A673 (cell line): ENCODE data around the gene MICAL2. TPM values are rescaled to one million over a fixed set of nuclear protein-coding genes. Genes with fewer than 3 reads are reported as not detected.

Source experiments
- BruUV-seq: library from RNA; stranded (reverse); fragments of 400-500 nt; replicated peaks from 2 replicates; lab custom pipeline; 2021; lab: Mats Ljungman, UMichigan
- CTCF ChIA-PET: fragments of 300-600 bp; sonication (Branson Sonifier 250); formaldehyde crosslinking; loops from one replicate; lab custom pipeline; 2022; ENCODE audit warnings: antibody characterized with exemption; lab: Charles Lee
- POLR2A ChIA-PET: fragments of 300-600 bp; sonication (Branson Sonifier 250); formaldehyde crosslinking; loops from one replicate; lab custom pipeline; 2022; ENCODE audit warnings: antibody characterized with exemption; ENCODE audit not compliant: low non-redundant PET; lab: Charles Lee
- DNase-seq: peaks from one replicate; pipeline ENCODE4 v3.0.0-alpha.2; 2015; ENCODE audit warnings: low spot score
- H3K27ac ChIP-seq: fragments of 200-600 bp; sonication (generic); 2 replicates; pipeline ENCODE4 v1.5.1; 2016; ENCODE audit warnings: mixed run types, low read depth, mild to moderate bottlenecking, mixed read lengths, antibody characterized with exemption, low read length; ENCODE audit not compliant: poor library complexity, severe bottlenecking
- H3K27me3 ChIP-seq: fragments of 200-600 bp; sonication (generic); replicated peaks from 2 replicates; pipeline ENCODE4 v1.6.1; 2017; ENCODE audit warnings: mixed run types, low read depth, mild to moderate bottlenecking, mixed read lengths, antibody characterized with exemption, low read length; ENCODE audit not compliant: insufficient read depth, poor library complexity
- H3K36me3 ChIP-seq: fragments of 200-600 bp; sonication (generic); 2 replicates; pipeline ENCODE4 v1.6.1; 2016; ENCODE audit warnings: mixed run types, mild to moderate bottlenecking, mixed read lengths, antibody characterized with exemption, low read length; ENCODE audit not compliant: insufficient read depth, poor library complexity, severe bottlenecking
- H3K4me1 ChIP-seq: fragments of 200-600 bp; sonication (generic); 2 replicates; pipeline ENCODE4 v1.6.1; 2017; ENCODE audit warnings: mixed run types, mild to moderate bottlenecking, mixed read lengths, antibody characterized with exemption, low read length; ENCODE audit not compliant: insufficient read depth, poor library complexity, severe bottlenecking
- H3K4me3 ChIP-seq: fragments of 200-600 bp; sonication (generic); 2 replicates; pipeline ENCODE4 v1.5.1; 2016; ENCODE audit warnings: low read depth, mixed run types, mild to moderate bottlenecking, mixed read lengths, low read length; ENCODE audit not compliant: poor library complexity, severe bottlenecking
- H3K9me3 ChIP-seq: fragments of 200-600 bp; sonication (generic); 2 replicates; pipeline ENCODE4 v1.6.1; 2016; ENCODE audit warnings: mixed run types, low read depth, mild to moderate bottlenecking, mixed read lengths, antibody characterized with exemption, low read length; ENCODE audit not compliant: poor library complexity, severe bottlenecking
- EZH2 ChIP-seq: fragments of 200-600 bp; sonication (generic); IDR thresholded peaks from 2 replicates; pipeline ENCODE4 v1.6.1; 2017; ENCODE audit warnings: borderline replicate concordance, low read depth, mild to moderate bottlenecking, mixed read lengths, antibody characterized with exemption, low read length; ENCODE audit not compliant: poor library complexity, severe bottlenecking
- intact Hi-C: fragments of 100-400 bp; cut with micrococcal nuclease; formaldehyde crosslinking; loops from one replicate; pipeline ENCODE4 v1.10.0; 2022; ENCODE audit not compliant: unreplicated experiment
- total RNA-seq: library from RNA; stranded (reverse); gene quantifications from 2 replicates; pipeline ENCODE4 v1.2.3, GENCODE V29; 2021
- TF ChIP-seq, protein P1 (sequence below): fragments of 300-800, 200-600 bp; sonication (generic); conservative IDR thresholded peaks from 2 replicates; pipeline ENCODE4 v1.5.1; 2017; ENCODE audit warnings: low read depth, mild to moderate bottlenecking, antibody characterized with exemption, low read length, moderate library complexity, mixed read lengths

The MICAL2 gene
- total RNA-seq, 1 experiment from 2014 or later = 1.1 TPM

- CTCF ChIA-PET = no interaction called here
- no peak overlapping the region for H3K27ac ChIP-seq
- H3K27me3 ChIP-seq = no peaks in the 10 kb centered on the region
- no peaks in the 10 kb centered on the region for H3K9me3 ChIP-seq
- no peaks in the 10 kb centered on the region for H3K36me3 ChIP-seq
- no TSS peak for BruUV-seq
- no peaks in the 10 kb centered on the region for H3K4me1 ChIP-seq
- POLR2A ChIA-PET = no interaction called here
- DNase-seq = no peak
- TF ChIP-seq, protein P1, sequence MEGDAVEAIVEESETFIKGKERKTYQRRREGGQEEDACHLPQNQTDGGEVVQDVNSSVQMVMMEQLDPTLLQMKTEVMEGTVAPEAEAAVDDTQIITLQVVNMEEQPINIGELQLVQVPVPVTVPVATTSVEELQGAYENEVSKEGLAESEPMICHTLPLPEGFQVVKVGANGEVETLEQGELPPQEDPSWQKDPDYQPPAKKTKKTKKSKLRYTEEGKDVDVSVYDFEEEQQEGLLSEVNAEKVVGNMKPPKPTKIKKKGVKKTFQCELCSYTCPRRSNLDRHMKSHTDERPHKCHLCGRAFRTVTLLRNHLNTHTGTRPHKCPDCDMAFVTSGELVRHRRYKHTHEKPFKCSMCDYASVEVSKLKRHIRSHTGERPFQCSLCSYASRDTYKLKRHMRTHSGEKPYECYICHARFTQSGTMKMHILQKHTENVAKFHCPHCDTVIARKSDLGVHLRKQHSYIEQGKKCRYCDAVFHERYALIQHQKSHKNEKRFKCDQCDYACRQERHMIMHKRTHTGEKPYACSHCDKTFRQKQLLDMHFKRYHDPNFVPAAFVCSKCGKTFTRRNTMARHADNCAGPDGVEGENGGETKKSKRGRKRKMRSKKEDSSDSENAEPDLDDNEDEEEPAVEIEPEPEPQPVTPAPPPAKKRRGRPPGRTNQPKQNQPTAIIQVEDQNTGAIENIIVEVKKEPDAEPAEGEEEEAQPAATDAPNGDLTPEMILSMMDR = no peak
- TF ChIP-seq EZH2 = no peak
- no peak overlapping the region for H3K4me3 ChIP-seq
- intact Hi-C loops = no loop called here
These were observed 72.5 kb downstream of the MICAL2 start for GRCh38 chr11:12182676-12183541.

DNA sequence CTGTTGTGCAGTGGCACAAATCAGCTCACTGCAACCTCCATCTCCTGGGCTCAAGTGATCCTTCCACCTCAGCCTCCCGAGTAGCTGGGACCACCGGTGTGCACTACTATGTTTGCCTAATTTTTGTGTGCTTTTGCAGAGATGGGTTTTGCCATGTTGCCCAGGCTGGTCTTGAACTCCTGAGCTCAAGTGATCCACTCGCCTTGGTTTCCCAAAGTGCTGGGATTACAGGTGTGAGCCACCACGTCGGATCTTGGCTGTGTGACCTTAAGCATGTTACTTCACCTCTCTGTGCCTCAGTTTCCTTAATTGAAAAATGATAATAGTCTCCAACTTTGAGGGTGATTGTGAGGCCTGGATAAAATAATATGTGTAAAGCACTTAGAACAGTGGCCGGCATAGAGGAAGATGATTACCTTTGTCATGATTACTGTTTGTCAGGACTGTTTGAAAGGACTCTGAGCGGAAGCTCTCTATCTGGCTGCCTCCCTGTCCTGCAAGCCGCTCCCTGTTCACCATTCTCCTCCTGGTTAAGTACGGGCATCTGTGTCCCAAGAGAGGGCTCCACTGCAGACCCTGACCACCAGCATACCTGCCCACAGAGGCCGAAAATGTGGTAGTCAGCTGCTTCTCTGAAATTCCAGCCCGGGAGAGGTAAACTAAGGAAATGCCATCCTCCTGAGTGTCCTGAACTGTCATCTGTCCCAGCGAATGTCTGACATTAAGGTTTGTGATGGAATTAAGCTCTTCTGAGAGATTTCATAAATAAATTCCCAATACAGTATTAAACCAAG lies 73.6 kb downstream of the MICAL2 start:
- POLR2A ChIA-PET = no interaction called here
- H3K4me1 ChIP-seq = no peaks in the 10 kb centered on the region
- no peak for TF ChIP-seq EZH2
- TF ChIP-seq, protein P1 = no peak
- no TSS peak for BruUV-seq
- no peak overlapping the region for H3K27ac ChIP-seq
- CTCF ChIA-PET = no interaction called here
- DNase-seq = no peak
- no peak overlapping the region for H3K4me3 ChIP-seq
- no peaks in the 10 kb centered on the region for H3K36me3 ChIP-seq
- no peaks in the 10 kb centered on the region for H3K9me3 ChIP-seq
- intact Hi-C loops = no loop called here
- no peaks in the 10 kb centered on the region for H3K27me3 ChIP-seq

GRCh38 chr11:12184699-12185098 lies 74.3 kb downstream of the MICAL2 start:
- no peak overlapping the region for H3K4me3 ChIP-seq
- H3K4me1 ChIP-seq = no peaks in the 10 kb centered on the region
- CTCF ChIA-PET = no interaction called here
- no TSS peak for BruUV-seq
- TF ChIP-seq EZH2 = no peak
- TF ChIP-seq, protein P1 = no peak
- H3K27ac ChIP-seq = no peak overlapping the region
- no peaks in the 10 kb centered on the region for H3K36me3 ChIP-seq
- intact Hi-C loops = no loop called here
- no peaks in the 10 kb centered on the region for H3K9me3 ChIP-seq
- POLR2A ChIA-PET = no interaction called here
- DNase-seq = no peak
- no peaks in the 10 kb centered on the region for H3K27me3 ChIP-seq
